Heart right ventricle (tissue), 16 donors: ENCODE results near the gene KRTAP2-4. TPM values are rescaled to one million over a fixed set of nuclear protein-coding genes. Genes with fewer than 3 reads are reported as not detected.

Experiments
- ATAC-seq, 8 donors: fragments of 200-7000 bp; cut with Tn5 transposase; one replicate each; pipeline ENCODE4 v1.9.1; 2020; ENCODE audit warnings: mild to moderate bottlenecking in 8 of 8, moderate library complexity in 8 of 8, moderate number of reproducible peaks in 1 of 8
- DNase-seq, 2 donors: peaks; one replicate each; pipeline ENCODE4 v3.0.0-alpha.2; 2020
- H3K27ac ChIP-seq, 10 donors: fragments of 200-600 bp; sonication (generic) in 2 of 10; one replicate each; pipeline versions ENCODE4 v1.5.0 to v1.8.0; 2020 to 2022; ENCODE audit warnings: mild to moderate bottlenecking in 3 of 10
- H3K27me3 ChIP-seq, 7 donors: fragments of 200-600 bp; one replicate each; pipeline ENCODE4 v1.8.0; 2021 to 2022; ENCODE audit warnings: mild to moderate bottlenecking in 2 of 7
- H3K36me3 ChIP-seq, 9 donors: fragments of 200-600 bp; sonication (generic) in 1 of 9; one replicate each; pipeline versions ENCODE4 v1.5.0 to v1.8.0; 2020 to 2022; ENCODE audit warnings: mild to moderate bottlenecking in 2 of 9
- H3K4me1 ChIP-seq, 9 donors: fragments of 200-600 bp; sonication (generic) in 1 of 9; one replicate each; pipeline versions ENCODE4 v1.5.0 to v1.8.0; 2020 to 2022; ENCODE audit warnings: mild to moderate bottlenecking in 4 of 9
- H3K4me3 ChIP-seq, 10 donors: fragments of 200-600 bp; sonication (generic) in 2 of 10; one replicate each; pipeline versions ENCODE4 v1.5.0 to v1.8.0; 2020 to 2022; ENCODE audit warnings: mild to moderate bottlenecking in 7 of 10, moderate library complexity in 2 of 10
- H3K9me3 ChIP-seq, 11 donors: fragments of 200-600 bp in 10 of 11; sonication (generic) in 2 of 11; one replicate each; pipeline versions ENCODE4 v1.5.0 to v1.8.0; 2013 to 2022; ENCODE audit warnings: mild to moderate bottlenecking in 2 of 11, control low read depth in 1 of 11, moderate library complexity in 1 of 11
- CTCF ChIP-seq, 9 donors: fragments of 200-600 bp; sonication (generic) in 2 of 9; IDR thresholded peaks; one replicate each; pipeline versions ENCODE4 v1.5.0 to v1.8.0; 2021 to 2022; ENCODE audit warnings: antibody characterized with exemption in 9 of 9, mild to moderate bottlenecking in 5 of 9, moderate library complexity in 1 of 9
- WGBS, 2 donors: extraction: QIAGEN DNeasy Blood & Tissue Kit; methylation state at CpG; one replicate each; pipeline ENCODE4 v1.1.7; 2013; ENCODE audit warnings: inconsistent platforms in 1 of 2; 5-methylcytosine and 5-hydroxymethylcytosine counted together
- intact Hi-C, 10 donors: fragments of 100-400 bp; cut with DNase I; formaldehyde crosslinking; loops; one replicate each; pipeline versions ENCODE4 v1.11.1 to v1.14.2; 2022
- polyA plus RNA-seq, 2 donors: library from polyadenylated mRNA; stranded (reverse); fragments of 200-250 nt; gene quantifications; one replicate each; pipeline ENCODE4 v1.2.3, GENCODE V29; 2013
- total RNA-seq, 10 donors: library from RNA; stranded (reverse); fragmentation: NEBNext Ultra II Directional in 3 of 10; extraction: Animal tissue kit (Norgen Biotek cat#: 25700) in 3 of 10; gene quantifications; one replicate each; pipeline versions ENCODE4 v1.2.1 to v1.2.4, GENCODE V29; 2021 to 2023
- donor health status: Arrhythmogenic right ventricular cardiomyopathy.
- donor health status: ischemic (EF 13 %, LVEDD 7.1; RV severe dilation, severe dysfunction).
- donor health status: healthy with polysubstance abuse.
- donor health status: DM: no; HTN: yes; CAD: no.
- donor health status: DM: no; HTN: no; CAD: no.
- donor health status: ischemic (EF 25% LVEDD 6.9; RV normal size, moderate dysfunction).
- donor health status: ischemic (EF 25% LVEDD 5.7; RV mildly dilated, moderate dysfunction).
- donor health status: healthy.
- donor health status: DM: yes; HTN: yes; CAD: no.
- donor health status: Ischemic cardiomyopathy.
- donor health status: ischemic (EF 35%, LVEDD 5.7; RV mildly dilated, moderate dysfunction).
- donor health status: nonischemic (EF 11% LVEDD 7.7; RV severe dilation, severe dysfunction).
- donor health status: DM: yes; HTN: yes; CAD: no.
- donor health status: PGD.
- donor health status: ischemic (EF 29% LVEDD 5.4; RV normal size, mild dysfunction).
- donor health status: nonischemic (EF 23%, LVEDD 6.1; RV moderate dilation, normal function).

KRTAP2-4 gene
- total and polyA plus RNA-seq, 12 donors = not detected

GRCh38 chr17:41024697-41025096 is 41.0 kb downstream of the KRTAP2-4 start:
- no peaks in the 10 kb centered on the region for H3K36me3 ChIP-seq
- no peak overlapping the region for H3K27ac ChIP-seq
- no peak for TF ChIP-seq CTCF (IDR thresholded peaks at IDR 0.05)
- peaks cover 0 to 10% (median 0%) of the 10 kb centered on the region in 11 donors for H3K9me3 ChIP-seq
- DNase-seq (no peak), ATAC-seq (no peak)
- peaks cover 0 to 37% (median 25%) of the 10 kb centered on the region in 7 donors for H3K27me3 ChIP-seq
- intact Hi-C loops = no loop called here
- WGBS, 2 donors = 72 to 79% methylated on average over 3 of the region's 3 CpGs
- H3K4me3 ChIP-seq = no peak overlapping the region
- no peaks in the 10 kb centered on the region for H3K4me1 ChIP-seq

DNA sequence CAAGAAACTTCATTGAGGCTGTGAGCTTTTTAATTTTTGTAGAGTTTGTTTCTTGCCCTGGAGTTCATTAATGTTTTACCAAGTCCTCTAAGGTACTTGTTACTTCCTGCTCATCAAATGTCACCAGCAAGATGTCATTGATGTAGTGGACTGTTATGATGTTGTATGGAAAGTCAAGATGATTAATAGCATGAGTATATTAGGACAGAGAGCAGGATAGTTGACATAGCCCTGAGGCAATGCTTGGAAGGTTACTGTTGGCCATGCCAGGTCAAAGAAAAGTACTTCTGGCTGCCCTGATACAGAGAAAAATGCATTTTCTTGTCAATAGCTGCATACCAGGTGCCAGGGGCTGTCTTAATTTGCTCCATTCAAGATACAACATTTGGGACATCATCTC is 45.3 kb downstream of the KRTAP2-4 start:
- no peak overlapping the region for H3K27ac ChIP-seq
- intact Hi-C loops = no loop called here
- no peak overlapping the region for H3K4me3 ChIP-seq
- no peak for TF ChIP-seq CTCF (IDR thresholded peaks at IDR 0.05)
- DNase-seq (no peak), ATAC-seq (no peak)
- peaks cover 0 to 7% (median 0%) of the 10 kb centered on the region in 7 donors for H3K27me3 ChIP-seq
- H3K4me1 ChIP-seq = no peaks in the 10 kb centered on the region
- H3K9me3 ChIP-seq = peaks cover 0 to 10% (median 0%) of the 10 kb centered on the region in 11 donors
- H3K36me3 ChIP-seq = no peaks in the 10 kb centered on the region

- no peak for DNase-seq
- ATAC-seq = no peak
- Histone ChIP-seq H3K27me3 (peaks cover 0 to 7% (median 0%) of the 10 kb centered on the region in 7 donors), H3K4me1 (no peaks in the 10 kb centered on the region), H3K9me3 (peaks cover 0 to 10% (median 0%) of the 10 kb centered on the region in 11 donors), H3K4me3 (no peak overlapping the region), H3K36me3 (no peaks in the 10 kb centered on the region), H3K27ac (no peak overlapping the region)
- intact Hi-C loops = no loop called here
- WGBS, 2 donors = 94 to 95% methylated on average over 3 of the region's 3 CpGs
- no peak for TF ChIP-seq CTCF (IDR thresholded peaks at IDR 0.05)
These were observed 46.3 kb downstream of the KRTAP2-4 start for GRCh38 chr17:41019415-41019814.

GRCh38 chr17:41018541-41018940 is 47.1 kb downstream of the KRTAP2-4 start:
- intact Hi-C loops = no loop called here
- Histone ChIP-seq H3K4me3 (no peak overlapping the region), H3K27ac (no peak overlapping the region), H3K9me3 (peaks cover 0 to 10% (median 0%) of the 10 kb centered on the region in 11 donors), H3K4me1 (peaks cover 0 to 2% (median 0%) of the 10 kb centered on the region in 9 donors), H3K36me3 (no peaks in the 10 kb centered on the region), H3K27me3 (peaks cover 0 to 7% (median 0%) of the 10 kb centered on the region in 7 donors)
- DNase-seq = no peak
- WGBS, 2 donors = 72 to 73% methylated on average over 3 of the region's 3 CpGs
- no peak for TF ChIP-seq CTCF (IDR thresholded peaks at IDR 0.05)
- no peak for ATAC-seq
